Upper lobe of left lung (tissue), 4 donors: ENCODE measurements around the gene SLC29A3.

Source experiments
- EP300 ChIP-seq, 4 donors: sonication (generic); formaldehyde crosslinking; IDR thresholded peaks; one replicate each; pipeline ENCODE4 v1.5.1; 2017; ENCODE audit warnings: antibody characterized with exemption in 4 of 4, control low read depth in 2 of 4
- POLR2A ChIP-seq, 4 donors: fragments of 450-650 bp; IDR thresholded peaks; one replicate each; pipeline ENCODE4 v1.5.1; 2016 to 2017; ENCODE audit warnings: antibody characterized with exemption in 4 of 4, mild to moderate bottlenecking in 2 of 4
- TF ChIP-seq, protein P1 (sequence below), 6 experiments: fragments of 450-650 bp in 4 of 6; fragments of 200-600 bp in 2 of 6; sonication (generic) in 2 of 6; IDR thresholded peaks; one replicate each; pipeline ENCODE4 v1.5.1; 2016 to 2019; ENCODE audit warnings: antibody characterized with exemption in 6 of 6

DNA sequence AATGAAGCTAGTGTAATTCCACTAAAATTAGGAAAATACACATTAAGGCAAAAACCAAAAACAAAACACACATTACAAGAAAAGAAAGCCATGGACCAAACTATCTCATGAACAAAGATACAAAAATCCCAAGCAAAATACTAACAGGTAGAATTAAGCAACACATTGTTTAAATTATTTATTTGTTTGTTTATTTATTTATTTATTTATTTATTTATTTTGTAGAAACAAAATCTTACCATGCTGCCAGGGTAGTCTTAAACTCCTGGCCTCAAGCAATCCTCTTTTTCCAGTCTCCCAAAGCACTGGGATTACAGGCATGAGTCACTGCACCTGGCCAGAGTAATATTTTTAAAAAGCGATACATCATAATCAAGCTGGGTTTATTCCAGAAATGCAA lies 6.8 kb upstream of the SLC29A3 start:
- no peak for TF ChIP-seq POLR2A (IDR thresholded peaks at IDR 0.05)
- TF ChIP-seq, protein P1, sequence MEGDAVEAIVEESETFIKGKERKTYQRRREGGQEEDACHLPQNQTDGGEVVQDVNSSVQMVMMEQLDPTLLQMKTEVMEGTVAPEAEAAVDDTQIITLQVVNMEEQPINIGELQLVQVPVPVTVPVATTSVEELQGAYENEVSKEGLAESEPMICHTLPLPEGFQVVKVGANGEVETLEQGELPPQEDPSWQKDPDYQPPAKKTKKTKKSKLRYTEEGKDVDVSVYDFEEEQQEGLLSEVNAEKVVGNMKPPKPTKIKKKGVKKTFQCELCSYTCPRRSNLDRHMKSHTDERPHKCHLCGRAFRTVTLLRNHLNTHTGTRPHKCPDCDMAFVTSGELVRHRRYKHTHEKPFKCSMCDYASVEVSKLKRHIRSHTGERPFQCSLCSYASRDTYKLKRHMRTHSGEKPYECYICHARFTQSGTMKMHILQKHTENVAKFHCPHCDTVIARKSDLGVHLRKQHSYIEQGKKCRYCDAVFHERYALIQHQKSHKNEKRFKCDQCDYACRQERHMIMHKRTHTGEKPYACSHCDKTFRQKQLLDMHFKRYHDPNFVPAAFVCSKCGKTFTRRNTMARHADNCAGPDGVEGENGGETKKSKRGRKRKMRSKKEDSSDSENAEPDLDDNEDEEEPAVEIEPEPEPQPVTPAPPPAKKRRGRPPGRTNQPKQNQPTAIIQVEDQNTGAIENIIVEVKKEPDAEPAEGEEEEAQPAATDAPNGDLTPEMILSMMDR (IDR thresholded peaks at IDR 0.05) = no peak
- TF ChIP-seq EP300 (IDR thresholded peaks at IDR 0.05) = no peak
